ENCODE measurements around the gene RNF103.
"Not testable (repeated sequence)": the region's sequence is repeated elsewhere in the genome, so short reads cannot be mapped to it uniquely, and the experiment has no call there.

The RNF103 gene, protein sequence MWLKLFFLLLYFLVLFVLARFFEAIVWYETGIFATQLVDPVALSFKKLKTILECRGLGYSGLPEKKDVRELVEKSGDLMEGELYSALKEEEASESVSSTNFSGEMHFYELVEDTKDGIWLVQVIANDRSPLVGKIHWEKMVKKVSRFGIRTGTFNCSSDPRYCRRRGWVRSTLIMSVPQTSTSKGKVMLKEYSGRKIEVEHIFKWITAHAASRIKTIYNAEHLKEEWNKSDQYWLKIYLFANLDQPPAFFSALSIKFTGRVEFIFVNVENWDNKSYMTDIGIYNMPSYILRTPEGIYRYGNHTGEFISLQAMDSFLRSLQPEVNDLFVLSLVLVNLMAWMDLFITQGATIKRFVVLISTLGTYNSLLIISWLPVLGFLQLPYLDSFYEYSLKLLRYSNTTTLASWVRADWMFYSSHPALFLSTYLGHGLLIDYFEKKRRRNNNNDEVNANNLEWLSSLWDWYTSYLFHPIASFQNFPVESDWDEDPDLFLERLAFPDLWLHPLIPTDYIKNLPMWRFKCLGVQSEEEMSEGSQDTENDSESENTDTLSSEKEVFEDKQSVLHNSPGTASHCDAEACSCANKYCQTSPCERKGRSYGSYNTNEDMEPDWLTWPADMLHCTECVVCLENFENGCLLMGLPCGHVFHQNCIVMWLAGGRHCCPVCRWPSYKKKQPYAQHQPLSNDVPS
- 21.1 to 68.9 (median 43.1) reads per million in 9 experiments for total RNA-seq

DNA sequence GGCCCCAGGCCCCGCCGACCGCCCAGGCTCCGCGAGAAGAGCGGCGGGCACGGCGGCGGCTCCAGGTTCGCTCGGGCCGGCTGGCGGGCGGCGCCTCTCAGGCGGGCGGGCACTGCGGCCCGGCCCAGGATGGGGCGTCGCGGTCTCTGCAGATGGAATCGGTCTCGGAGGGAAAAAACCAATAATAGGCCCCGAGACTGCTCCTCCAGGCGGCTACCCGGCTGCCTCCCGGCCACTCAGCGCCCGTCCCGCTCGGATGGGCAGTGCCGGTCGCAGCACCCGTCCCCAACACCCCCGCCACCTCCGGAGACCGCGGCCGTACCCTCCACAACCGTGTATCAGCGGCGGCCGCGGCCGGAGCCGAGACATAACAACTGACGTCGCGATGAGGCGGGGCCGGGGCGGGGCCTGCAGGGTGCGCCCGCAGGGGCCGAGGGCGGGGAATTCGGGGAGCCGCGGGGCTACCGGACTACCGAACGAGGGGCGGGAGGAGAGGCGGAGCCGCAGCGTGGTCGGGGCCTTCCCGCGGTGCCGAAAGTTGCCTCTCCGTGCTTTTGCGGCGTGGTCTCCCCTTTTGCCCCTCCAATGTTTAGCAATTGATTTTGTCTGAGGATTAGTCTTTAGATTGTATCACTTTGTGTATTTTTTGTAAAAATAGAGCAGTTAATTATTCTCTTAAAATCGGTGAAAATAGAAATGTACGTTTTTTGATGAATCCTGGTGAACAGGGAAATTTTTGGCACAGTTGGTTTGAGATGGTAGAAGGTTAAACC lies at the start of gene RNF103:
Gene RNF103, minus strand, starts transcription at position 372 of the 773 bp plus-strand sequence. CDS start 979 bp downstream, outside the sequence.
- peak; percentile 82 for ATAC-seq (replicated peaks)
- peaks cover 18 to 39% of the 10 kb centered on the region in 2 donors for H3K4me1 Mint-ChIP-seq (ENCODE audit: low read depth in 2 of 2)
- peak within 1 kb of the TSS; percentile 90 to 92 for H3K4me3 Mint-ChIP-seq
- H3K36me3 Mint-ChIP-seq (ENCODE audit: insufficient read depth), result peaks cover 25% of the 10 kb centered on the region
- no peaks in the 10 kb centered on the region for H3K9me3 Mint-ChIP-seq
- peak within 1 kb of the TSS; percentile 93 to 94 for H3K27ac Mint-ChIP-seq
- peaks cover 0 to 7% of the 10 kb centered on the region in 2 donors for H3K27me3 Mint-ChIP-seq
- DNase-seq, result peak; percentile 90 to 91 (median 91)

DNA sequence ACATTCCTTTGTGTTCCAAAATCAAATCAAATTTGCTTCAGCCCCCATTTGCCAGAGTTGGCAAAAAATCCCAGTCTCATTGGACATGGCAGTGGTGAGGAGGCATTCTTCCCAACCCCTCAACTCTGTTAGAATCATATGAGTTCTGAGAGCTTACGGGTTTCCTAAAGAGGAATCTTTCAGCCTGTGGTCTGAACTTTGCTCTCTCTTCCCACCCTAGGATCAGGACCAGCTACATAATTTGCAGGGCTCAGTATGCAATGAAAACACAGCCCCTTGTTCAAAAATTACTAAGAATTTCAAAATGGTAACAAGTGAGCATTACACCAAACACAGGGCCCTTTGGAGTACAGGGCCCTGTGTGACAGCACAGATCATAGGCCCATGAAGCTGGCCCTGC lies 49.3 kb upstream of the RNF103 start:
- no peaks in the 10 kb centered on the region for H3K9me3 Mint-ChIP-seq
- ATAC-seq (replicated peaks) (no peak), DNase-seq (no peak)
- no peaks in the 10 kb centered on the region for H3K4me1 Mint-ChIP-seq (ENCODE audit: low read depth in 2 of 2)
- H3K27me3 Mint-ChIP-seq, result no peaks in the 10 kb centered on the region
- no peaks in the 10 kb centered on the region for H3K36me3 Mint-ChIP-seq (ENCODE audit: insufficient read depth)
- no peak overlapping the region for H3K27ac Mint-ChIP-seq
- no peak overlapping the region for H3K4me3 Mint-ChIP-seq

DNA sequence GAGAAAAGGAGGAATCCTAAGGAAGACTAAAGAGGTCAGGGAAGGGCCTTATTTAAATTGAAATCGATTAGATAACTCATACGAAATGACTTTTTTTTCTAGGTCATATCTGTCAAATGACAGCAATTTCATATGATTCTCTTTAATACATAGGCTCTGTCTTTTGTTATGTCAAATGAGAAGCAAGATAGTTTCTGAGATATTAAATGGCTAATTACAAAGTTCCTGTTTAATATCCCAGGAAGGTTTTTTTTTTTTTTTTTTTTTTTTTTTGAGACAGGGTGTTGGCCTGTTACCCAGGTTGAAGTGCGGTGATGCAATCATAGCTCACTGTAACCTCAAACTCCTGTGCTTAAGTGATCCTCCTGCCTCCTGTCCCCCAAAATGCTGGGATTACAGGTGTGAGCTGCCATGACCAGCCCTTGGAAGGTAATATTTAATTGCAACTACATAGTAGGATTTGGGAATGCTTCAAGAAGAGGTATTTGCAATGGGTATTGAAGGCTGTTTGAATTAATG lies 48.4 kb upstream of the RNF103 start:
- Mint-ChIP-seq H3K4me3 (no peak overlapping the region), H3K4me1 (ENCODE audit: low read depth in 2 of 2) (no peaks in the 10 kb centered on the region), H3K9me3 (no peaks in the 10 kb centered on the region), H3K27ac (no peak overlapping the region), H3K27me3 (no peaks in the 10 kb centered on the region), H3K36me3 (ENCODE audit: insufficient read depth) (no peaks in the 10 kb centered on the region)
- DNase-seq (no peak), ATAC-seq (replicated peaks) (no peak)

DNA sequence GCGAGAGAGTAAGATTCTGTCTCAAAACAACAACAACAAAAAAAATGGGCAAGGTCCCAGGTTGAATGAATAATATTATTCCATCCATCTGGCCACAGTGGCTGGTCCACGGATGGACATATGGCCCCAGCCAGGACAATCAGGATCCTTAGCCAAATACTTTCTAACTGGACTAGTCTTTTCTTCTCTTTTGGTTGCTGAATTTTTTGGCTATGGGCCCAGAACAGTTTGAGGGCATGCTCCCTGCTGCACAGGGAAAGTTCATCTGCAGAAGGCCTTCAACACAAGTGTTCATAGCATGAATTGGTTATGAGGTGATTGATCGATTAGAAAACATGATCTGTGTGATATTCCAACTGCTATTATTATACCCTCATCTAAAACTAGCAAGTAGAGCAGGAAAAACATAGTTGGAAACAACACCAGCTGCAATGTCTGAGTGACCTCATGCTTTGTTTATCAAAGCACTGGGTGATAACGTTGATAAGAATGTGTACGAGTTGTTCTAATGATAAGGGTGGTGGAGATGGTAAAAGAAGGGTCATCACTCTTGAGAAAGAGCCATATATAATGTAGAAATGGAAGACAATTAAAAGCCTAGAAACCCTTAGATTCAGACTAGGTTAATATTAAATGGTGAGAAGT lies 47.8 kb upstream of the RNF103 start:
- Mint-ChIP-seq H3K27ac (no peak overlapping the region), H3K36me3 (ENCODE audit: insufficient read depth) (no peaks in the 10 kb centered on the region), H3K4me3 (no peak overlapping the region), H3K4me1 (ENCODE audit: low read depth in 2 of 2) (no peaks in the 10 kb centered on the region), H3K27me3 (no peaks in the 10 kb centered on the region), H3K9me3 (no peaks in the 10 kb centered on the region)
- DNase-seq, result no peak
- ATAC-seq (replicated peaks), result no peak

DNA sequence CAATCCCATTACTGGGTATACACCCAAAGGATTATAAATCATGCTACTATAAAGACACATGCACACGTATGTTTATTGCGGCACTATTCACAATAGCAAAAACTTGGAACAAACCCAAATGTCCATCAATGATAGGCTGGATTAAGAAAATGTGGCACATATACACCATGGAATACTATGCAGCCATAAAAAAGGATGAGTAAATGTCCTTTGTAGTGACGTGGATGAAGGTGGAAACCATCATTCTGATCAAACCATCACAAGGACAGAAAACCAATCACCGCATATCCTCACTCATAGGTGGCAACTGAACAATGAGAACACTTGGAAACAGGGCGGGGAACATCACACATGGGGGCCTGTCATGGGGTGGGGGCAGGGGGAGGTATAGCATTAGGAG lies 45.7 kb upstream of the RNF103 start:
- H3K4me3 Mint-ChIP-seq; H3K27ac Mint-ChIP-seq; H3K36me3 Mint-ChIP-seq (ENCODE audit: insufficient read depth); DNase-seq; H3K4me1 Mint-ChIP-seq (ENCODE audit: low read depth in 2 of 2); H3K9me3 Mint-ChIP-seq; ATAC-seq (replicated peaks): not testable (repeated sequence)
- peaks cover 0 to 20% of the 10 kb centered on the region in 2 donors for H3K27me3 Mint-ChIP-seq

DNA sequence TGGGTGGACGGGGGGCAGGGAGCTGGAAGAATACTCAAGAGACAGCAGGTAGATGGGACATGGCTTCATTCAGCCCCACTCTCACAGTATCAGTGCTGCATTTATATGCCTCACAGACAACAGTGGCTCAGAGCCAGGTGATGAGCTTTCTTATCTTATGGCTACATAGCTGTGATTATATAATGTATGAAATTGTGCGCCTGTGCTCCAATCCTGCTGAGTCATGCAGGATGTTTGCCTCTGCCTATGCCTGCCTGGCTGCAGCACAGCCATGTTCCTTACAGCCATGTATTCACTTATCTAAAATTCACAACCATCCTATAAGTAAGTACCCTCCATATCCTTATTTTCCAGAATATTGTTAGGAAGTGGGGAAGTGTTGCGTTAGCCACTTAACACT lies 37.7 kb upstream of the RNF103 start:
- no peaks in the 10 kb centered on the region for H3K36me3 Mint-ChIP-seq (ENCODE audit: insufficient read depth)
- no peaks in the 10 kb centered on the region for H3K4me1 Mint-ChIP-seq (ENCODE audit: low read depth in 2 of 2)
- H3K27me3 Mint-ChIP-seq, result peaks cover 0 to 23% of the 10 kb centered on the region in 2 donors
- H3K27ac Mint-ChIP-seq, result no peak overlapping the region
- H3K9me3 Mint-ChIP-seq, result no peaks in the 10 kb centered on the region
- H3K4me3 Mint-ChIP-seq, result no peak overlapping the region
- DNase-seq, result no peak
- no peak for ATAC-seq (replicated peaks)

DNA sequence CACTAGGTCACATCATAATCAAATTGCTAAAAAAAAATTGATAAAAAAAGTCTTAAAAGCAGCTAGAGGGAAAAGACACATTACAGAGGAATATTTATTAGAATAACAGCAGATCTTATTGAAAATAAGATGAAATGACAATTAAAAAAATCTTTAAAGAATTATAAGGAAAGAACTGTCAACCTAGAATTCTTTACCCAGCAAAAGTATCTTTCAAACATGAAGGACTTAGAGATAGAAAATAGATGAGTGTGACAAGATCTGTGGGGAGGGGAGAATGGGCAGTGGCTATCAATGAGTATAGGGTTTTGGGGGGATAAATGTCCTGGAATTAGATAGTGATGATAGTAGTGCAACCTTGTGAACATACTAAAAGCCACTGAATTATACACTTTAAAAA lies 26.5 kb upstream of the RNF103 start:
- Mint-ChIP-seq H3K27me3 (peaks cover 10 to 18% of the 10 kb centered on the region in 2 donors), H3K4me3 (no peak overlapping the region), H3K4me1 (ENCODE audit: low read depth in 2 of 2) (no peaks in the 10 kb centered on the region), H3K27ac (no peak overlapping the region), H3K36me3 (ENCODE audit: insufficient read depth) (peaks cover 3% of the 10 kb centered on the region), H3K9me3 (peaks cover 2 to 11% of the 10 kb centered on the region in 2 donors)
- DNase-seq (no peak), ATAC-seq (replicated peaks) (no peak)

DNA sequence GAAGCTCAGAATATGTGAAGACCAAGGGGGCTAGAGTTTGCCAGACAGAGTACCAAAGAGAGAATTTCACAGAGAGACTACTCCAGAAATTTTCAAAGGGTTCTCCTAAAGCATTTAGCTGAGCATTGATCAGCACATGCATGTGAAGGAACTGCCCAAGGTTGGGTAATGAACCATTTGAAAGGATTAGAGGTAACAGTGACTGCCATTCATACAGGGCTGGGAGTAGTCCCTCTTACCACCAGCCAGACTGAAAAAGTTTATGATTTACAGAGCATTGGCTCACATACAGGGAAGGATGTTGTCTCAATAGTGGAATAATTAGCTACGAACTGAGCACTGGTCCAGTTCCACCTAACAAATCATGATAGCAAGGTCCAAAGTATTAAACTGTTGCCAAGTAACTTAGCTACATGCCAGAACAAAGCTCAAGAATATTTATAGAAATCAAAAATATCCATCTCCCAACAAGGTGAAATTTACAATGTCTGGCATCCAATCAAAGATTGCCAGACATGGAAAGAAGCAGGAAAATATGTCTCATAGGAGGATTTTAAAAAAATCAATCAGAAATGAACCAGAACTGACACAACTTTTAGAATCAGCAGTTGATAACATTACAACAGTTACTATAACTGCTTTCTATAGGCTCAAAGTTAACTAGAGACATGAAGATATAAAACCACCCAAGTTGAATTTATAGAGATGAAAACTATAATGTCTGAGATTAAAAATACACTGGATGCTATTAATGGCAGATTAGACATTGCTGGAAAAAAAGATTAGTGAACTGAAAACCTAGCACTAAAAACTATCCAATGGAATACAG lies 25.7 kb upstream of the RNF103 start:
- Mint-ChIP-seq H3K27me3 (peaks cover 10 to 25% of the 10 kb centered on the region in 2 donors), H3K36me3 (ENCODE audit: insufficient read depth) (peaks cover 3% of the 10 kb centered on the region), H3K4me3 (no peak overlapping the region), H3K9me3 (peaks cover 2 to 11% of the 10 kb centered on the region in 2 donors), H3K4me1 (ENCODE audit: low read depth in 2 of 2) (no peaks in the 10 kb centered on the region), H3K27ac (no peak overlapping the region)
- ATAC-seq (replicated peaks) (no peak), DNase-seq (no peak)

DNA sequence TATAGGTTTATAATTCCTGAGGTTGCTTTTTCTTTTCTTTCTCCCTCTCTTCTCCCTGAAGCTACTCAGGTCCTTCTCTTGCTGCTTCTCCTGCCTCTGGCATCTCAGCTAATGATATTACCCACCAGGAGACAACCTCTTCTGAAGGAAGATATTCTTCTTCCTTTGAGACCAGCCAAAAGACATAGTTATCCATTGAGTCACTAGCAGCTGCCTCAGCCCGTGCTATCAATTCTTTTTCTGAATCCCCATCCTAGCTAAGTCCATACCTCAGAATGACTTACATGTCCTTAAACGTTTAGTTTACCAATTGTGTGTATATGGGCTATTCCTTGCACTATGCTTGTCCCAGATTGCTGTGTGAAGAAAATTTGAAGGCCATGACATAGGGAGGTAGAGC lies 25.0 kb upstream of the RNF103 start:
- ATAC-seq (replicated peaks) (no peak), DNase-seq (no peak)
- Mint-ChIP-seq H3K9me3 (peaks cover 2 to 11% of the 10 kb centered on the region in 2 donors), H3K4me3 (no peak overlapping the region), H3K27me3 (peaks cover 10 to 27% of the 10 kb centered on the region in 2 donors), H3K36me3 (ENCODE audit: insufficient read depth) (peaks cover 3% of the 10 kb centered on the region), H3K4me1 (ENCODE audit: low read depth in 2 of 2) (no peaks in the 10 kb centered on the region), H3K27ac (no peak overlapping the region)

DNA sequence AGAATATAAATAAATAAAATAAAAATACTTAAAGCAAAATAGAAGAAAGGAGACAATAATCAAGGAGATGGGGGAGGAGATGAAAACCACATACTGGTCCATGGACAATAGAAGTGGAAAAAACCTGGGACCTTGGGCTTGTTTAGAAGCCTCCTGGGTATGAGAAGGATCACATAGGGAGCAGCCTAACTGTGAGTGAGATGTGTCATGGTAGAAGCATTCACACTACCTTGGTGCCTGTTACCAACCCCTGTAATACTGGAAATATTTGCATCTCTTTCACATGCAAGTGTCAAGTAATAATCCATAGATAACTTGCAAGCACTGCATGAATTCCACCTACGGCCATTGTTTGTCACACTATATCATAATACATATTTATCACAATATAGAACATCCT lies 23.2 kb upstream of the RNF103 start:
- Mint-ChIP-seq H3K9me3 (peaks cover 2 to 11% of the 10 kb centered on the region in 2 donors), H3K27me3 (peaks cover 10 to 27% of the 10 kb centered on the region in 2 donors)
- ATAC-seq (replicated peaks), result no peak

DNA sequence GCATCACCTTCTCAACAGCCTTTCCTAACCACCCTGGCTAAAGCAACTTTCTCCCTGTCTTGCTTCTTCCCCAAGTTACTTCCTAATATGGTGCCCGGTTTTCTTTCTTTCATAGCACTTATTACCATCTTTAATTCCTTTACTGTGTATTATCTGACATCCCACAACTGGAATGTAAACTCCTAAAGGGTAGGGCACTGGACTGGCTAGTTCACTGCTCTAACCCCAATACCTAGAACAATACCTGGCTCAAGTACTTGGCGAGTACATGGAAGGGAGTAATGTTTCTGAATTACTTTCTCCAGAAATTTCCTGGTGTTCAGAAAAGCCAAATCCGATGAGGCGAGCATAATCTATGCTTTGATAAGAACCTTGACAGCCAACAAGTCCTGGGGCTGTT lies 22.7 kb upstream of the RNF103 start:
- no peak for DNase-seq
- Mint-ChIP-seq H3K36me3 (ENCODE audit: insufficient read depth) (no peaks in the 10 kb centered on the region), H3K27ac (no peak overlapping the region)

More for the DNA sequence above, 23.2 kb upstream of the RNF103 start:
- no peak for DNase-seq
- Mint-ChIP-seq H3K36me3 (ENCODE audit: insufficient read depth) (peaks cover 3% of the 10 kb centered on the region), H3K27ac (no peak overlapping the region), H3K4me1 (ENCODE audit: low read depth in 2 of 2) (no peaks in the 10 kb centered on the region), H3K4me3 (no peak overlapping the region)

DNA sequence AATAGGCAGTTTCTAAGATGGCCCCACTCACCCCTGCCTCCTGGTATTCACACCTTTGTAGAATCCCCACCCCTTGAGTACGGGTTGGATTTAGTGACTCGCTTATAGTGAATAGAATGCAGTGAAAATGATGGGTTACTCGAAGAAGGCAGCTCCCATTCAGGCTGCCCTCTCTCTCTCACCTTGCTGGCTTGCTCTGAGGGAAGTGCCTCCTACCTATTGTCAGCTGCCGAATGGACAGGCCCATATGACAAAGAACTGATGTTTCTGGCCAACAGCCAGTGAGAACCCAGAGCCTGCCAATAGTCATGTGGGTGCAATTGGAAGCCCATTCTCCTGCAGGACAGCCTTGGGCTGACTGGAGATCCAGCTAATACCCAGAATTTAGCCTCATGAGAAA lies 22.1 kb upstream of the RNF103 start:
- H3K27ac Mint-ChIP-seq, result no peak overlapping the region
- DNase-seq, result no peak
- ATAC-seq (replicated peaks), result no peak
- H3K9me3 Mint-ChIP-seq, result peaks cover 2 to 11% of the 10 kb centered on the region in 2 donors
- no peak overlapping the region for H3K4me3 Mint-ChIP-seq
- no peaks in the 10 kb centered on the region for H3K36me3 Mint-ChIP-seq (ENCODE audit: insufficient read depth)
- H3K27me3 Mint-ChIP-seq, result peaks cover 10 to 27% of the 10 kb centered on the region in 2 donors
- no peaks in the 10 kb centered on the region for H3K4me1 Mint-ChIP-seq (ENCODE audit: low read depth in 2 of 2)

More for the DNA sequence above, 22.7 kb upstream of the RNF103 start:
- Mint-ChIP-seq H3K27me3 (peaks cover 10 to 27% of the 10 kb centered on the region in 2 donors), H3K4me1 (ENCODE audit: low read depth in 2 of 2) (no peaks in the 10 kb centered on the region), H3K9me3 (peaks cover 2 to 11% of the 10 kb centered on the region in 2 donors), H3K4me3 (no peak overlapping the region)
- ATAC-seq (replicated peaks), result no peak
